HUES6 (cell line): ENCODE results near the gene ATP6V0B.

Experiments used
- H3K27ac ChIP-seq: 2 replicates; pipeline ENCODE4 v1.7.0; 2013; ENCODE audit warnings: low read depth, mild to moderate bottlenecking, low read length, inconsistent platforms
- H3K27me3 ChIP-seq: 2 replicates; pipeline ENCODE4 v1.6.1; 2013; ENCODE audit warnings: low read length; ENCODE audit not compliant: control insufficient read depth, insufficient read depth
- H3K36me3 ChIP-seq: 2 replicates; pipeline ENCODE4 v1.6.1; 2013; ENCODE audit warnings: low read length; ENCODE audit not compliant: control insufficient read depth, insufficient read depth
- H3K4me1 ChIP-seq: 2 replicates; pipeline ENCODE4 v1.6.1; 2013; ENCODE audit warnings: low read length; ENCODE audit not compliant: control insufficient read depth, insufficient read depth
- H3K4me3 ChIP-seq: 2 replicates; pipeline ENCODE4 v1.5.1; 2013; ENCODE audit warnings: low read depth, low read length
- H3K9ac ChIP-seq: one replicate; pipeline ENCODE4 v1.6.1; 2013; ENCODE audit warnings: mild to moderate bottlenecking, low read length
- H3K9me3 ChIP-seq: 2 replicates; pipeline ENCODE4 v1.6.1; 2013; ENCODE audit warnings: low read depth, low read length; ENCODE audit not compliant: control insufficient read depth, insufficient read depth

ATP6V0B gene

GRCh38 chr1:43974443-43975248 lies at the start of gene ATP6V0B:
Gene ATP6V0B (plus strand): TSS chr1:43974960. CDS start chr1:43975041, 81 bp downstream.
- peaks cover 18% of the 10 kb centered on the region; the same call in 1 of the 2 replicates for H3K4me1 ChIP-seq
- H3K27me3 ChIP-seq = no peaks in the 10 kb centered on the region
- peak within 1 kb of the TSS; percentile 91 for H3K9ac ChIP-seq
- peaks cover 42% of the 10 kb centered on the region for H3K36me3 ChIP-seq
- no peaks in the 10 kb centered on the region for H3K9me3 ChIP-seq
- H3K27ac ChIP-seq = peak within 1 kb of the TSS; percentile 73; the same call in 1 of the 2 replicates
- peak within 1 kb of the TSS; percentile 82 for H3K4me3 ChIP-seq

- H3K36me3 ChIP-seq = 0 out of 2 replicates have a peak, but pooled peaks cover 3% of the 10 kb centered on the region
Measured at GRCh38 chr1:43925846-43926245, 48.9 kb upstream of the ATP6V0B start.

GRCh38 chr1:43930168-43930948 lies 44.4 kb upstream of the ATP6V0B start:
- peak overlapping the region; percentile 64 for H3K9ac ChIP-seq
- peak overlapping the region; percentile 61 for H3K27ac ChIP-seq
- H3K4me1 ChIP-seq = peaks cover 47% of the 10 kb centered on the region
- 0 out of 2 replicates have a peak, but pooled peaks cover 3% of the 10 kb centered on the region for H3K36me3 ChIP-seq
- no peaks in the 10 kb centered on the region for H3K9me3 ChIP-seq
- H3K4me3 ChIP-seq = no peak overlapping the region
- H3K27me3 ChIP-seq = peaks cover 16% of the 10 kb centered on the region

More at GRCh38 chr1:43925846-43926245, 48.9 kb upstream of the ATP6V0B start:
- no peak overlapping the region for H3K9ac ChIP-seq
- H3K27ac ChIP-seq = no peak overlapping the region
- no peaks in the 10 kb centered on the region for H3K9me3 ChIP-seq
- no peak overlapping the region for H3K4me3 ChIP-seq
- no peaks in the 10 kb centered on the region for H3K27me3 ChIP-seq
- peaks cover 15% of the 10 kb centered on the region for H3K4me1 ChIP-seq

GRCh38 chr1:43930949-43931275 lies 43.8 kb upstream of the ATP6V0B start:
- H3K4me3 ChIP-seq = no peak overlapping the region
- H3K9me3 ChIP-seq = no peaks in the 10 kb centered on the region
- H3K27me3 ChIP-seq = peaks cover 22% of the 10 kb centered on the region
- H3K4me1 ChIP-seq = peaks cover 52% of the 10 kb centered on the region
- H3K9ac ChIP-seq = no peak overlapping the region
- H3K27ac ChIP-seq = no peak overlapping the region
- H3K36me3 ChIP-seq = 0 out of 2 replicates have a peak, but pooled peaks cover under 1% of the 10 kb centered on the region

GRCh38 chr1:43931711-43932660 lies 42.8 kb upstream of the ATP6V0B start:
- Histone ChIP-seq H3K4me1 (peaks cover 53% of the 10 kb centered on the region), H3K27ac (no peak overlapping the region), H3K36me3 (no peaks in the 10 kb centered on the region), H3K4me3 (no peak overlapping the region), H3K27me3 (peaks cover 28% of the 10 kb centered on the region), H3K9me3 (no peaks in the 10 kb centered on the region), H3K9ac (no peak overlapping the region)

GRCh38 chr1:43932786-43933385 lies 41.9 kb upstream of the ATP6V0B start:
- Histone ChIP-seq H3K36me3 (no peaks in the 10 kb centered on the region), H3K9me3 (no peaks in the 10 kb centered on the region), H3K27ac (no peak overlapping the region), H3K9ac (peak overlapping the region; percentile 55), H3K4me3 (peak overlapping the region; percentile 71), H3K4me1 (peaks cover 53% of the 10 kb centered on the region), H3K27me3 (peaks cover 28% of the 10 kb centered on the region)

GRCh38 chr1:43933386-43934100 lies 41.2 kb upstream of the ATP6V0B start, which contains the start of gene ARTN:
Gene ARTN (plus strand): TSS chr1:43933801. CDS start chr1:43935657, 1,856 bp downstream.
- Histone ChIP-seq H3K4me3 (peak within 1 kb of the TSS; percentile 71), H3K9ac (peak within 1 kb of the TSS; percentile 55), H3K27ac (no peak within 1 kb of the TSS), H3K27me3 (peaks cover 31% of the 10 kb centered on the region), H3K4me1 (peaks cover 55% of the 10 kb centered on the region), H3K36me3 (no peaks in the 10 kb centered on the region), H3K9me3 (no peaks in the 10 kb centered on the region)

GRCh38 chr1:43934101-43934985 lies 40.4 kb upstream of the ATP6V0B start:
- Histone ChIP-seq H3K9ac (peak overlapping the region; percentile 26), H3K27ac (no peak overlapping the region), H3K9me3 (no peaks in the 10 kb centered on the region), H3K36me3 (no peaks in the 10 kb centered on the region), H3K27me3 (peaks cover 32% of the 10 kb centered on the region), H3K4me3 (peak overlapping the region; percentile 71), H3K4me1 (peaks cover 59% of the 10 kb centered on the region)

GRCh38 chr1:43934986-43935324 lies 39.8 kb upstream of the ATP6V0B start:
- Histone ChIP-seq H3K4me1 (peaks cover 53% of the 10 kb centered on the region), H3K9me3 (no peaks in the 10 kb centered on the region), H3K27ac (no peak overlapping the region), H3K27me3 (peaks cover 32% of the 10 kb centered on the region), H3K36me3 (no peaks in the 10 kb centered on the region), H3K9ac (no peak overlapping the region), H3K4me3 (no peak overlapping the region)
